NCI-H524 (cell line): ENCODE measurements around the gene TLE7.

Source experiments
- DNase-seq, 2 experiments: peaks; one replicate each; lab custom pipeline; 2025; lab: John Stamatoyannopoulos, UW

The TLE7 gene

DNA sequence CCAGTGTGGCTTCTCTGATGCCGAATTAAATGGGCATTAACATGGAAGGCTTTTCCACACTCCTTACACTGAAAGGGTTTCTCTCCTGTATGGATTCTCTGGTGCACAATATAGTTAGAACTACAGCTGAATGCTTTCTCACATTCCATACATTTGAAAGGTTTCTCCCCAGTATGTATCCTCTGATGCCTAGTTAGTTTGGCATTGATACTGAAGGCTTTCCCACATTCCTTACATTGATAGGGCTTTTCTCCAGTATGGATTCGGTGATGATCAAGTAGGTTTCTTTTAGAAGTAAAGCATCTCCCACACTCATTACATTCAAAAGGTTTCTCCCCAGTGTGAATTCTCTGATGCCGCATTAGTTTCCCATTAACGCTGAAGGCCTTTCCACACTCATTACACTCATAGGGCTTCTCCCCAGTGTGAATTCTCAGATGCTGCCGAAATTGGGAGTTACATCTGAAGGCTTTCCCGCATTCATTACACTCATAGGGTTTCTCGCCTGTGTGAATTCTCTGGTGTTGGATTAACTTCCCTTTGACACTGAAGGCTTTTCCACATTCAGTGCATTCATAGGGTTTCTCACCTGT lies 6.5 kb upstream of the TLE7 start:
- DNase-seq = no peak

DNA sequence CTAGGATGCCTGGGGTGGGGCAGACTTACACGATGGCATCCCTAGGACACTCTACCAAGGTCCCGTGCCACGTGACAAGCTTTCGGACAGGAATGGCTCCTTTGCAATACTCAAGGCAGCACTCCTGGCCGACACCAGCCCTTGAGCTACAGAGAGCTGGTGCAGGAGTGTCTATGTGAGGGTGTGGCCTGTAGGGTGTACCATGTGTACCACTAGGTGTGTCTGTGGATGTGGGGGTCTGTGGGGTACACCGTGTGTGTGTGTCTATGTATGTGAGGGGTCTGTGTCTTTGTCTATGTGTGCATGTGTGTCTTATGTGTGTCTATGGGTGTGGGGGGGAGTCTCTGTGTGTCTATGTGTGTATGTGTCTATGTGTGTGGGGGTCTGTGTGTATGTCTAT lies 1.9 kb upstream of the TLE7 start:
- DNase-seq = no peak

DNA sequence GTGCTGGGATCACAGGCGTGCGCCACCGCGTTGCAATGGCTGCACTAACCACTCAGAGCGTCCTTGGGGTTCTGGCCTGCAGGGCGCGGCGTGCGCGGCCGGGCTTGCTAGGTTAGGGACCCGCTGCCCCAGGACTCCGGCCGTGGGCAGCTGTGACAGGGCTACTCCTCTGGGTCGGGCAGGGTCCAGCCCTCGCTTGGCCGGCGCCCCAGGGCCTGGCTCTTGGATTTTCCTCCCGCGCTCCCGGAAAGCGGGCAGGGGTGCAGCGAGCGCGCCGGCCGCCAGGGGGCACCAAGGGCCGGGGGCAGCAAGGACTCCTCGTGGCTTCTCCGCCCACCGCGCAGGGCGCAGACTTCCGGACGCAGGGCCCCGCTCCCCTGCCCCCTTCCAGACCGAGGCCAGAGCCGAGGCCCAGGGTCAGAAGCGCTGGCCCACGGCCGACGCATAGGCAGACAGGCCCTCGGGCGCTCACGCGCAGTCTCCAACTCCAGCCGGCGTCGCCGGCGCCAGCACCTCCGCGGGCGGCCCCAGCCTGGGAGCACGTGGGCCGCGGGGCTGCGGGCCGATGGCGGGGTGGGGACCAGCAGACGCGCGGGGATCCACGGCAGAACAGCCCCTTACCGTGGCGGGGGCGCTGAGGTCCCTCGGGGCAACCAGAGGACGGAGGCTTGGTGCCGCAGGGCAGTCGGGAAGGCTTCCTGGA lies 355 bp downstream of the TLE7 start:
- no peak for DNase-seq

DNA sequence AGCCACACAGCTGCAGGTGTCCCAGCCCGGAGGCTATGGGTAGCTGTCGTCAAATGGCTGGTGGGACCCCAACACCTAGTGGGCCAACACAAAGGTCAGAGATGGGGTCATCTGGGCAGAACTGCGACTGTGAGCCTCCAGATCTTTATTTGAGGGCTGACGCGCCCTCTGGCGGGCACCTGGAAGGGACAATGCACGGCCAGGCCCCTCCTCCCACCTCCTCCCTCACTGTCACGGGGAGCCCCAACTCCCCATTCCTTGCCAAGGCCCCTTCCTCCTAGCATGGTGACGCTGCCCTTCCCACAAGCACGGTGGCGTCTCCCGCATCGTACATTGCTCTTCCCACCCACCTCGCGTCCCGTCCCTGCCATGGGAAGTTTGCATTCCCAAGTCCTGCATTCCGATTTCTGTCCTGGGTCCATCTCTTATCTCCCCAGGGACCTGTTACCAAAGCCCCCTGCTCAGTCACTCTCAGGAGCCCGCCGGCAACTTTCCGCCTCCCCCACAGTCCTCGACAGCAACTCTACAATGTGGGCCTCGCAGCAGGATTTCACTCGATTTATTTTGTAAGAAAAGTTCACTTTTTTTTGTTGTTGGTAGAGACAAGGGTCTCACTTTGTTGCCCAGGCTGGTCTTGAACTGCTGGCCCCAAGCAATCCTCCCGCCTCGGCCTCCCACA lies 1.0 kb downstream of the TLE7 start:
- no peak for DNase-seq

DNA sequence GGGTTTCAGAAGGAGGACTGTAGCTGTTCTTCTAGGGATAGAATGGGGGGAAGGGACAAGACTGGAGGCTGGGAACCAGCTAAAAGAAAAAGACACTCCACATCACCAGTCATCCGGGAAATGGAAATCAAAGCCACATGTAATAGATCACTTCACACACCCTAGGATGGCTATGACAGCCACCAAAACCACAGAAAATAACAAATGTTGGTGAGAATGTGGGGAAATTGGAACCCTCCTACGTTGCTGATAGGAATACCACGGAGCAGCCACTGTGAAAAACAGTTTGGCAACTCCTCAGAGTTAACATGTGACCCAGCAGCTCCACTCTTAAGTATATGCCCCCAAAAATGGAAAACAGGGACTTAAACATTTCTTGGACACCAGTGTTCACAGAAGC lies 2.3 kb downstream of the TLE7 start:
- no peak for DNase-seq

DNA sequence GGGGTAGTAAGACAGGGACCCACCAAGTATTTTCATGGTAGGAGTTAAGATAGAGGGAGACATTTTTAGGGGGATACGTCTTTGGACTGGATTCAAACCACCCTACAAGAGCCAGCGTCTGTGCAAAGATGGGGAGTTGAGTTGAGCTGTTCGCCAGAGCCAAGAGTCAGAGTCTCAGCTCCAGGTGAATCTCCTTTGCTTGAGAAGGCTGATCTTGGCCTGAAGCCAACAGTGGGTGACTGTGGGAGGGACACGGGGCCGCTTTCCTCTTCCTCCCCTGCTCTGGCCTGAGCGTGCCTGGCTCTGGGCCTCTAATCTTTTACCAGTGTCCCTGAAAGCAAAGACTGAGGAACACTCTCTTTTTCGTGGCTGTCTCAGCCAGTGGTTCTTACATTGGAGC lies 5.4 kb downstream of the TLE7 start:
- DNase-seq = no peak

DNA sequence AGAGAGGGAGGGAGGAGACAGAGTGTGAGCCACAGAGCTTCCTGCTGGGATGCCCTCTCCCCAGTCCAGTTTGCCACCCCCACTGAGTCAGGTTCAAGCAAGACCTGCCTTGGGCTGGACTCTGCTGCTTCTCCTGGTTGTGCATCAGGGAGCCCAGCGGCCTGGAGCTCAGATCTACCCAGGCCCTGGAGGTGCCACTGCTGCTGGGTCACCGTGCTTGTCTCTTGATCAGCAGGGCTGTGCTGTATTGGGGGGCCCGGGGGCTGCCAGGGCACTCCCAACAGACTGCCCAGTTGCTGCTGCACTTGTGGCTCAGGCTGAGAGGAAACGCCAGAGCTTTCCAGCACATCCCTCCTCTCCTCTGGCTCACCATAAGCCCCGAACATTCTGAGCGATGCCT lies 8.9 kb downstream of the TLE7 start:
- DNase-seq = no peak

DNA sequence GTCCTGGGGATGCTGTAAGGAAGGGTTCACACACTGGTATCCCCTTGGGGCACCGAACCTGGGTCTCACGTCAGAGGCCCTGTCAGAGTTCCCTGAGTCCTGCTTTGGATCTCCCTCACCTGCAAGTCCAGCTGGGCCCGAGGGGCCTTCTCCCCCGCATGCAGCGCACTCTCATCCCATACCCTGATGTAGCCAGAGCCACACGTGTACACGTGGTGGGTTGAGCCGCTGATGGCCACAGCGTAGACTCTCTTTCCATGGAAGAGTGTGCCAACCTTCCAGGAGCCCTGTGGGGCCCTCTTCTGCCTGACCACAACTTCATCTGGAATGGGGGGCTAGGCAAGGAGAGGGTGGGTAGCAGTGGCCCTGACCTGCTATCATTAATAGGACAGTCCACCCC lies 9.9 kb downstream of the TLE7 start:
- DNase-seq = no peak

DNA sequence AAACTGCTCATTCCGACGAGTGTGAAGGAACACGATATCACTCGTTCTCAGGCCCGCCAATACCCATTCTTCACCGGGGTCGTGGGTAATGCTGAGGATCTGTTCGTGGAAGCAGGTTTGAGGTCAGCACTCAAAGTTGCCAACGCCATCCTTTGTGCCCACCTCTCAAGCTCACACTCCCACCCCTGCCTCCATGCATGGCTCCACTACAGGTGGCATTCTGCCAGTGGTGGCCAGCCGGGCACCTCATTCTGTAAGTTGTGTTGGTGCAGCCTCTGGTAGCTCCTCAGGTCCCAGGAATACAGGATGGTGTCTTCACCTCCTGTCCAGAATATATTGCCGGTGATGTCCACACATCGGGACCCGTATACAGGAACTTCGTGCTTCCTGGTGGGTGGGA lies 10.7 kb downstream of the TLE7 start:
- DNase-seq = no peak

DNA sequence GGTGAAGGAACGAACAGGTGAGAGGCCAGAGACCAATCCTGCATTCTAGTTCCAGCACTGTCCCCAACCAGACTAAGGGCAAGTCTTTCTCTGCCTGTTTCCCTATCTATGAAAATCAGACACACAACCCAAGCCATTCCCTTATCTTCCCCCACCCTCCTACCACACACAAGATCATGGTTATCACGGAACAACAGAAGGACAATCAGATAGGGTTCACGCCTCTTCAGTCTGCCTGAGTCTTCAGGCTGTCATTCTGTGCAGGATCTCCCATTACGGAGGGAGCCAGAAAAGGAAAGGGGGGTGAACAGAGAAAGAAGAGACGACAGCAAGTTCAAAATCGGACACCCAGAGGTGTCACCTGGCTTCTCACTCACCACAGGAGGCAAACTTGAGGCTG lies 11.1 kb downstream of the TLE7 start:
- no peak for DNase-seq

DNA sequence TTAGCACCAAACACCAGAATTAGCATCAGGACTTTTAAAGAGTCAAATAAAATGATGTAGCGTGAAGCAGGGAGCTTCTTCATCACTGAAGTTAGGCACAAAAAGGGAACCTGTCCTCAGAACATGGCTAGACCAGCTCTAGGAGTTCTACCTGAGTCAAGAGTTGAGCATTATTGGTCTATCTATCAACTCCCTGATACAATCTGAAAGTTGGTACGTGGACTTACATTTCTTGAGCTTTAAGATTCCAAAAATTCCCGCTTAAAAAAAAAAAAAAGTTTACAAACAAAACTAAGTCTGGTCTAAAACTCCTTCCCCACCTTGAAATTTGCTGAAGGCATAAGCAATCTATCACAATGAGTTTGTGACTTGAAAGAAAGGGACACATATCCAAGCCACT lies 12.3 kb downstream of the TLE7 start:
- no peak for DNase-seq

DNA sequence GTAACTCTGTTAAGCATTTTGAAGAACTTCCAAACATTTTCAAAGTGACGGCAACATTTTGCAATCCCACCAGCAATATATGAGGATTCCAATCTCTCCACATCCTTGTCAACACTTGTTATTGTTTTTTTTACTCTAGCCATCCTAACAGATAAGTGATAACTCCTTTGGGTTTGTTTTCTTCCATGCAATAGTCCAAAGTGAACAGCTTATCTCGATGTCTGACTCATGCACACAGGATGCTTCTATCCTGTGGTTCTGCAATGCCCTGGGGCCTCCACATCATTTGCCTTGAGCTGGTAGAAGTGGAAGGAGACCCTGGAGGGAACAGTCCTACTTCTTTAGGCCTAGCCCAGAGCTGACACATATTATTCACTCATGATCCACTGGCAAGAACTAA lies 13.0 kb downstream of the TLE7 start:
- DNase-seq = no peak

DNA sequence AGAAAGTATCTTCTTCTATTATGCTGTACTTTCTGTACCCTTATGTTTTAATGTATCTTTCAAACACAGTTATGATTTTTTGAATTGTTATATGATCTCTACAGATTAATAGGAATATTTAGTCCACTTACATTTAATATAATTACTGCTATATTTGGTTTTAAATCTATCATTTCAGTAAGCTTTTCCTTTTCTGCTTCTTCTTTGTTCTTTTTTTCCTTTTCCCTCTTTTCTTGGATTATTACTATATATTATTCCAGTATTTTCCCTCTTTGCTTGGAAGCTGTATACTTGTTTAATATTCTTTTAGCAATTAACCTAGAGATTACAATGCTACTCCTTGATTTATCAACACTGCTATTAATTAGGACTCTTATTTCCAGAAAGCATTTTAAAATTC lies 13.5 kb downstream of the TLE7 start:
- DNase-seq = no peak

DNA sequence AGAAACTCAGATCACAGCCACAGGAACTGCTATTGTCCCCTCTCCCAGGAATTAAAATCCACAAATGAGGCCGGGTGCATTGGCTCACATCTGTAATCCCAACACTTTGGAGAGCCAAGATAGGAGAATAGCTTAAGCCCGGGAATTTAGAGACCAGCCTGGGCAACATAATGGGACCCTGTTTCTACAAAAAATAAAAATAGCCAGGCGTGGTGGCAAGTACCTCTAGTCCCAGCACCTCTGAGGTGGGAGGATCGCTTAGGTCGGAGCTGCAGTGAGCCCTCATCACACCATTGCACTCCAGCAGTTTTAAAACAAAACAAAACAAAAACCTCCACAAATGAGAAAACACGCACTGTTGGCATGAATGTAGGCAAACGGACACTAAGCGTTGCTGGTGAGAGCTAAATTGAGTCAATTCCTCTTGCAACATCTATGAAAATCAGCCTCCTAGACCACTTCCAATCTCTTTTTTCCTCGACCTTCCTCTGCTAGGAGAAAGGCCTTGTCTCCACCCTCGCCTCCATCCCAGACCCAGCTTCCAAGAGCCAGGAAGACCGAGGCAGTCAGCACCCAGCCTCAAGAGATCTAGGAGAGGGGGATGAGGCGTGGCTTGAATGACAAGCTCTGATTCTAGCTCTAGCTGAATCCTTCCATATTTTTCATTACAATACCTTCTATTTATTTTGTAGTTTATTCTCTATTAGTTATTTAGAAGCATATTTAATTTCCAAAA lies 14.8 kb downstream of the TLE7 start:
- DNase-seq = peak in 1 of 2 experiments; percentile 33

DNA sequence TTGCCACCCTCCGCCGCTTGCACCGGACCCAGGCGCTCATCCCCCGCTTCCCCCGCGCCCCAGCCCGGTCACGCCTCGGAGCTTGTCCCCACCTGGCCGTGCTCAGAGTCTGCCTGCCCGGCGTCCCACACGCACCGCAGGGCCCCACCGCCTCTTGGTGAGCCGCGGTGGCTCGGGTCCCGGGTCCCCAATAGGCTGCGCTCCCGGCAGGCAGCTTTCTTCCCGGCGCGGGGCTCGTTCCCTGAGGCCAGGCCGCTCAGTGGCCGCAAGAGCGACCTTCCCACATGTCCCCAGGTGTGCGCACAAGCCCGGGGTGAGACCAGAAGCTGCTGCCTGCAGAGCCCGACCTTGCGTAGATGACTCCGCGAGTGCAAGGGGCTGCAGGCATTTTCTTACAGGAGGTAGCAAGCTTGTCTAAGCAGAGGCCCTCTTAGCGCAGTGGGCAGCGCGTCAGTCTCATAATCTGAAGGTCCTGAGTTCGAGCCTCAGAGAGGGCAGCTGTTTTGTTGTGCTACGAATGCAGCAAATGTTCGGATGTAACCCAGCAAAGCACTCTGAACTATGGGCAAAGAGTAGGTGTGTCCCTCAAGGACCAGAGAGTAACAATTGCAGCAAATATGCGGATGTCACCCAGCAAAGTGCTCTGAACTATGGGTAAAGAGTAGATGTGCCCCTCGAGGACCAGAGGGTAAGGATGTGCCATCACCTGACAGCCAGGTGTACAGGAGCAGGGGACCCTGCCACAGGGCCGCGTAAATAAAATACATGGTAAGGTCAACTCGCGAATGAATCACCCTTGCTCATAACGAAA lies 15.6 kb downstream of the TLE7 start:
- peak; percentile 96 to 97 for DNase-seq

DNA sequence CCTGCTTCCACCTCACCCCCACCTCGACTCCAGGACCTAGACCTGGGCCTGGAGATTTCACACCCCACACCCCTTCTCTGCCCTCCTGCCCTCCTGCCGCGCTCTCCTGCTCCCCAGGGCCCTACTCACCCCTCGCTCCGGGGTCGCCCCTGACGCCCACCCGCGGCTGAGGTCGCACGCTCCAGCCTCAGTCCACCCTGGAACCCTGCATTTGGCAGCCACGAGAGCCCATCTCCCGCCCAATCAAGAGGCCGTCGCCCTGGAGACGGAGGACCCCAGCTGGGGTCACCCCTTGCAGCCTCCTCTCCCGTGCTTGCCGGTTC lies 16.1 kb downstream of the TLE7 start:
- DNase-seq = no peak

DNA sequence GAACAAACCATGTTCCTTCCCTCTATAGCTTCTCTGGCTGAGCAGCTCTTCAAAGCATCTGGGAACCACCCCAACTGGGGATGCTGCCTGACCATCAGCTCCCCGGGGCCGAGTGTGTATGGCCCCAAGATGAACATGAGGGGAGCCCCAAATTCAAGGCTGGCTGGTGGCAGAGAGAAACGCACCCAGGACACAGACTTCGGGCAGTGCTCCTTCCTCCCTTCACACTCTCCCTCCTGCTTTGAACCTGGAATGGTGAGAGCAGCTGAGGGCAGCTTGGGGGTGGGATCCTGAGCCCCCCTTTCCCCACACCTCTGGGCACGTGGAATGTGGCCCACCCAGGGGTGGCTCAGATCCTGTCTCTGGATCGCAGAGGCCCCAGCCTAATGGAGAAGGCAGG lies 17.2 kb downstream of the TLE7 start:
- DNase-seq = no peak

DNA sequence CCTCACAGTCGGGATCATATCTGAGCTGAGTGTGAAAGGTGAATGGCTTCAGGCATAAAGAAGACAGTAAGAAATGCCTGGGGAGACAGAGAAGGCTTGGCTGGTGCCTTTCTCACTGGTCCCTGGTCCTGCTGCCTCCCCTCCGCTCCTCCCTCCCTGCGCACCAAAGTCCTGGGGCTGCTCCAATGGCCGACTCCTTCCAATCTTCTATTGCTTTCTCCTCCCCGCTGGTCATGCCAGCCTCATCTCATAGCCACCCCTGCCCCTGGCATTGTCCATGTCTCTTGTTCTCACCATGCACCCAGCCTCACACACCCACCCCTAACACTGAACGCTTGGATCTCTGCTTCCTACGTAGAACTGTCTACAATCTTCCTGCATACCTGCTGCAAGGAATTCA lies 18.0 kb downstream of the TLE7 start:
- no peak for DNase-seq

DNA sequence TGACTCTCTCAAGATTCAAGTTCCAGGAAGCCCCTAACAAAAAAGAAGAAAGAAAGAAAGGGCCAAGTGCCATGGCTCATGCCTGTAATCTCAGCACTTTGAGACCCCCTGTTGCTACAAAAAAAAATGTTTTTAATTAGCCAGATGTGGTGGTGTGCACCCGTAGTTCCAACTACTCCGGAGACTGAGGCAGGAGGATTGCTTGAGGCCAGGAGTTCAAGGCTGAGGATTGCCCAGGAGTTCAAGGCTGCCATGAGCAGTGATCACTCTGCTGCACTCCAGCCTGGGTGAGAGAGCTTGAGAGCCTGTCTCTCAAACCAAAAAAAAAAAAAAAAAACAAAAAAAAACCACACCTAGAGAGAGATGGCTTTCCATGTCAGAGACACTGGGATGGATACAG lies 18.8 kb downstream of the TLE7 start:
- DNase-seq = no peak

DNA sequence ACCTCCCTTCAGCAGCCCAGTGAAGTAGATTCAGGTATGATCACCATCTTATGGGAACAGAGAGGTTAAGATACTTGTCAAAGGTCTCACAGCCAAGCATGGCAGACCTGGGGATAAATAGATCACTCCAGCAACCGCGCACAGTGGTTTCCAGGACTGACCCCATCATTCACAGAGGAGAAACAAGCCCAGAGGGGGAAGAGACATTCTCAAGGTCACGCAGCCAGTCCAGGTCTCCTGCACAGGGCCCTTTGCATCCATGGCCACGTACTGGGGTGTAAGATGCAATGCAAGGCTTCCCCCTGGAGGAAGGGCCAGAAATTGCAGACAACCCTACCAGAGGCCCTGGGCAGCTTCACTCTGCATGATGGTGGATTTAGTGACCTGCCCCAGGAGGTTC lies 19.9 kb downstream of the TLE7 start:
- peak in 1 of 2 experiments; percentile 19 for DNase-seq

DNA sequence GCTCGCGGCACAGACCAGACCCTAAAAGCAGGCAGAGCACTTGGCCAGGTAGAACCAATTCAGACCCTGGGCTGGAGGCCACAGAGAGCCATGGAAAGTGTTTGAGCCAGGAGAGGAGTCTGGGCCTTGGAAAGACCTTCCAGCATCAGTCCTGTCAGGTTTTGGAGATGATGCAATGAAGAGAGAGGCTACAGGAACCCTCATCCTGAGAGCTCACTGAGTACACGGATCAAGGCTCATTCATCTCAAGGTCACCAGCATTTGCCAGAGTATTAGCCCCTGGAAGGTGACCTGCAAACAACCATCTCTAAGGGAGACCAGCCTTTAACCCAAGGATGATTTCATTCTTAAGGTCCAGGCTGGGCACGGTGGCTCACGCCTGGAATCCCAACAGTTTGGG lies 27.8 kb downstream of the TLE7 start:
- DNase-seq = no peak

DNA sequence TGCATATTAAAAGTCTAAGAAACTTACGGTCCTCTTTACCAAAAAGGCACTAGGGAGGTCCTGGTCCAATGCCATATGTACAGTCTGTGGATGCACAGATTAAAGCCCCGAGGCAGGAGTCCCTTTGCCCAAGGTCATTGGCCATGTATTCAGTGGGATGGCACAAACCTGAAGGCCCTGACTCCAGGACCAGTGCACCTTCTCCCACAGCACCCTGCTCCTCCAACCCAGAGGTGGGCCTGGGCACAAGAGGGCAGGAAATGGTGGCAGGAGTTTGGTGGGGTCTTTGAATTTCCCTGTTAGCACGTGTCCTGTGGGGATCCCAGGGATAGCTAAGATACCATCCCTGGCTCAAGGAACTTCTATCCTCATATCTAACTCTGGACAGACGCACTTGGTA lies 28.5 kb downstream of the TLE7 start:
- no peak for DNase-seq
